ENCODE measurements around the gene SULT4A1. TPM values are rescaled to one million over a fixed set of nuclear protein-coding genes. Genes with fewer than 3 reads are reported as not detected.

Gene SULT4A1
- polyA plus RNA-seq, 3 donors = not detected

GRCh38 chr22:43841742-43842141 is 20.6 kb downstream of the SULT4A1 start:
- Histone ChIP-seq H4K20me1 (ENCODE audit: insufficient read depth, low read length) (no peaks in the 10 kb centered on the region), H3K9ac (ENCODE audit: insufficient read depth, low read length, poor library complexity, severe bottlenecking) (no peak overlapping the region), H3K27ac (ENCODE audit: low read depth in 1 of 2, low read length in 2 of 2) (no peak overlapping the region), H2AFZ (ENCODE audit: insufficient read depth, low read depth, low read length, poor library complexity, severe bottlenecking) (no peak overlapping the region), H3K4me2 (replicated peaks; ENCODE audit: extremely low read depth, low read length, poor library complexity, severe bottlenecking) (no peak overlapping the region), H3K36me3 (replicated peaks in 1 of 2; ENCODE audit: control insufficient read depth in 1 of 2, insufficient read depth in 2 of 2, low read length in 2 of 2) (no peaks in the 10 kb centered on the region), H3K27me3 (ENCODE audit: control insufficient read depth in 2 of 2, insufficient read depth in 2 of 2, low read length in 2 of 2) (no peaks in the 10 kb centered on the region), H3K4me3 (replicated peaks in 1 of 3; ENCODE audit: low read depth in 2 of 3, low read length in 3 of 3) (no peak overlapping the region), H3K79me2 (ENCODE audit: insufficient read depth, low read length) (no peaks in the 10 kb centered on the region), H3K9me3 (replicated peaks in 1 of 2; ENCODE audit: control insufficient read depth in 1 of 2, insufficient read depth in 1 of 2, low read length in 2 of 2) (no peaks in the 10 kb centered on the region), H3K4me1 (ENCODE audit: control insufficient read depth in 1 of 2, insufficient read depth in 2 of 2, low read length in 2 of 2) (no peaks in the 10 kb centered on the region)
- Mint-ChIP-seq H3K27me3 (ENCODE audit: low read depth in 3 of 3) (peaks cover 3 to 7% (median 3%) of the 10 kb centered on the region in 3 donors), H3K36me3 (no peaks in the 10 kb centered on the region), H3K4me1 (no peaks in the 10 kb centered on the region), H3K9me3 (no peaks in the 10 kb centered on the region), H3K4me3 (no peak overlapping the region), H3K27ac (no peak overlapping the region)
- DNase-seq = no peak
- TF ChIP-seq, protein P1, sequence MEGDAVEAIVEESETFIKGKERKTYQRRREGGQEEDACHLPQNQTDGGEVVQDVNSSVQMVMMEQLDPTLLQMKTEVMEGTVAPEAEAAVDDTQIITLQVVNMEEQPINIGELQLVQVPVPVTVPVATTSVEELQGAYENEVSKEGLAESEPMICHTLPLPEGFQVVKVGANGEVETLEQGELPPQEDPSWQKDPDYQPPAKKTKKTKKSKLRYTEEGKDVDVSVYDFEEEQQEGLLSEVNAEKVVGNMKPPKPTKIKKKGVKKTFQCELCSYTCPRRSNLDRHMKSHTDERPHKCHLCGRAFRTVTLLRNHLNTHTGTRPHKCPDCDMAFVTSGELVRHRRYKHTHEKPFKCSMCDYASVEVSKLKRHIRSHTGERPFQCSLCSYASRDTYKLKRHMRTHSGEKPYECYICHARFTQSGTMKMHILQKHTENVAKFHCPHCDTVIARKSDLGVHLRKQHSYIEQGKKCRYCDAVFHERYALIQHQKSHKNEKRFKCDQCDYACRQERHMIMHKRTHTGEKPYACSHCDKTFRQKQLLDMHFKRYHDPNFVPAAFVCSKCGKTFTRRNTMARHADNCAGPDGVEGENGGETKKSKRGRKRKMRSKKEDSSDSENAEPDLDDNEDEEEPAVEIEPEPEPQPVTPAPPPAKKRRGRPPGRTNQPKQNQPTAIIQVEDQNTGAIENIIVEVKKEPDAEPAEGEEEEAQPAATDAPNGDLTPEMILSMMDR (IDR thresholded peaks at IDR 0.05) = no peak
- WGBS (ENCODE audit: insufficient coverage) = 94% methylated on average over 20 of the region's 21 CpGs
- intact Hi-C loops (cut with micrococcal nuclease) = no loop called here

DNA sequence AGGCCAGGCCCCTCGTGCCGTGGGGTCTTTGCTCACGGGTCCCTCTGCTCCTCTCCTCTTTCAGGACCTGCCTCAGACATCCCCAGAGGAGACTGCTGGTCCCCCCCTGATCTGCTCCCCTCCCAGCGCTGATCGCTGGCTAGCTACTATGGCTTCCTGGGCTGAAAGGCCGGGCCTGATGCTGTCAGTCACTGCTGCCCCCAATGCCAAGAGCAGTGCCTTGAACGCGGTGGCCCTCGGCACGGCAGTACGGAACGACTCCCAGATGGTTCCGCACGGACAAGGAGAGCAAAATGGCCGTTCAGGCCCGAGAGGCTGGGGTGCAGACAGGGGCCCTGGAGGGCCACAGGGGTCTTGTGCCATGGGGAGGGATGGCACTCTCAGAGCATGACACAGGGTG is 21.5 kb downstream of the SULT4A1 start:
- Mint-ChIP-seq H3K27me3 (ENCODE audit: low read depth in 3 of 3) (peaks cover 3% of the 10 kb centered on the region in 3 donors), H3K27ac (no peak overlapping the region), H3K4me1 (no peaks in the 10 kb centered on the region), H3K9me3 (no peaks in the 10 kb centered on the region), H3K4me3 (no peak overlapping the region), H3K36me3 (no peaks in the 10 kb centered on the region)
- no peak overlapping the region for H3K27ac ChIP-seq (ENCODE audit: low read depth in 1 of 2, low read length in 2 of 2)
- no peak overlapping the region for H2AFZ ChIP-seq (ENCODE audit: insufficient read depth, low read depth, low read length, poor library complexity, severe bottlenecking)
- TF ChIP-seq, protein P1 (IDR thresholded peaks at IDR 0.05) = no peak
- intact Hi-C loops (cut with micrococcal nuclease) = no loop called here
- H3K27me3 ChIP-seq (ENCODE audit: control insufficient read depth in 2 of 2, insufficient read depth in 2 of 2, low read length in 2 of 2) = no peaks in the 10 kb centered on the region
- H3K36me3 ChIP-seq (replicated peaks in 1 of 2; ENCODE audit: control insufficient read depth in 1 of 2, insufficient read depth in 2 of 2, low read length in 2 of 2) = no peaks in the 10 kb centered on the region
- no peaks in the 10 kb centered on the region for H3K79me2 ChIP-seq (ENCODE audit: insufficient read depth, low read length)
- no peaks in the 10 kb centered on the region for H3K4me1 ChIP-seq (ENCODE audit: control insufficient read depth in 1 of 2, insufficient read depth in 2 of 2, low read length in 2 of 2)
- H3K4me3 ChIP-seq (replicated peaks in 1 of 3; ENCODE audit: low read depth in 2 of 3, low read length in 3 of 3) = no peak overlapping the region
- WGBS (ENCODE audit: insufficient coverage) = 96% methylated on average over 14 of the region's 16 CpGs
- H3K4me2 ChIP-seq (replicated peaks; ENCODE audit: extremely low read depth, low read length, poor library complexity, severe bottlenecking) = no peak overlapping the region
- H4K20me1 ChIP-seq (ENCODE audit: insufficient read depth, low read length) = no peaks in the 10 kb centered on the region
- H3K9ac ChIP-seq (ENCODE audit: insufficient read depth, low read length, poor library complexity, severe bottlenecking) = no peak overlapping the region
- no peak for DNase-seq
- no peaks in the 10 kb centered on the region for H3K9me3 ChIP-seq (replicated peaks in 1 of 2; ENCODE audit: control insufficient read depth in 1 of 2, insufficient read depth in 1 of 2, low read length in 2 of 2)
